ENCODE results near the gene PSMD2.
A peak's percentile ranks its signal among the peaks of the same experiment; 100 is the strongest.

Gene PSMD2

GRCh38 chr3:184351511-184352148, 52.6 kb downstream of the PSMD2 start:
- H3K36me3 Mint-ChIP-seq, result peaks cover 16% of the 10 kb centered on the region

GRCh38 chr3:184352149-184352785, 53.2 kb downstream of the PSMD2 start:
- H3K27me3 Mint-ChIP-seq, result no peaks in the 10 kb centered on the region
- no peak overlapping the region for H3K27ac Mint-ChIP-seq
- no peaks in the 10 kb centered on the region for H3K9me3 Mint-ChIP-seq
- H3K4me3 Mint-ChIP-seq, result no peak overlapping the region
- H3K36me3 Mint-ChIP-seq, result peaks cover 16% of the 10 kb centered on the region
- H3K4me1 Mint-ChIP-seq, result no peaks in the 10 kb centered on the region
- ATAC-seq, result no peak

More at GRCh38 chr3:184351511-184352148, 52.6 kb downstream of the PSMD2 start:
- H3K27me3 Mint-ChIP-seq, result no peaks in the 10 kb centered on the region
- no peaks in the 10 kb centered on the region for H3K9me3 Mint-ChIP-seq
- ATAC-seq, result no peak
- no peak overlapping the region for H3K4me3 Mint-ChIP-seq
- H3K4me1 Mint-ChIP-seq, result no peaks in the 10 kb centered on the region
- H3K27ac Mint-ChIP-seq, result no peak overlapping the region

GRCh38 chr3:184352897-184353545, 54.0 kb downstream of the PSMD2 start:
- H3K36me3 Mint-ChIP-seq, result peaks cover 16% of the 10 kb centered on the region
- no peaks in the 10 kb centered on the region for H3K27me3 Mint-ChIP-seq
- H3K27ac Mint-ChIP-seq, result no peak overlapping the region
- no peaks in the 10 kb centered on the region for H3K9me3 Mint-ChIP-seq
- ATAC-seq, result no peak
- H3K4me1 Mint-ChIP-seq, result no peaks in the 10 kb centered on the region
- no peak overlapping the region for H3K4me3 Mint-ChIP-seq

- ATAC-seq, result no peak
- Mint-ChIP-seq H3K4me1 (no peaks in the 10 kb centered on the region), H3K4me3 (no peak overlapping the region), H3K27me3 (no peaks in the 10 kb centered on the region), H3K36me3 (peaks cover 16% of the 10 kb centered on the region), H3K27ac (no peak overlapping the region), H3K9me3 (no peaks in the 10 kb centered on the region)
These were observed 54.5 kb downstream of the PSMD2 start for GRCh38 chr3:184353546-184353941.

GRCh38 chr3:184354121-184354728, 55.2 kb downstream of the PSMD2 start:
- Mint-ChIP-seq H3K4me3 (no peak overlapping the region), H3K4me1 (no peaks in the 10 kb centered on the region), H3K36me3 (peaks cover 16% of the 10 kb centered on the region), H3K9me3 (no peaks in the 10 kb centered on the region), H3K27me3 (no peaks in the 10 kb centered on the region), H3K27ac (no peak overlapping the region)
- peak; percentile 66 for ATAC-seq

- ATAC-seq, result no peak
- Mint-ChIP-seq H3K9me3 (no peaks in the 10 kb centered on the region), H3K36me3 (peaks cover 16% of the 10 kb centered on the region), H3K27ac (no peak overlapping the region), H3K27me3 (no peaks in the 10 kb centered on the region), H3K4me1 (peaks cover 1% of the 10 kb centered on the region), H3K4me3 (no peak overlapping the region)
These were observed 55.7 kb downstream of the PSMD2 start for GRCh38 chr3:184354754-184355153.

GRCh38 chr3:184355261-184356040, 56.4 kb downstream of the PSMD2 start:
- Mint-ChIP-seq H3K4me3 (no peak overlapping the region), H3K36me3 (peaks cover 16% of the 10 kb centered on the region), H3K9me3 (no peaks in the 10 kb centered on the region), H3K4me1 (peaks cover 8% of the 10 kb centered on the region), H3K27ac (no peak overlapping the region), H3K27me3 (no peaks in the 10 kb centered on the region)
- ATAC-seq, result no peak

GRCh38 chr3:184357248-184358123, 58.4 kb downstream of the PSMD2 start:
- peaks cover 6% of the 10 kb centered on the region for H3K36me3 Mint-ChIP-seq
- ATAC-seq, result no peak
- no peaks in the 10 kb centered on the region for H3K9me3 Mint-ChIP-seq
- H3K4me3 Mint-ChIP-seq, result no peak overlapping the region
- H3K4me1 Mint-ChIP-seq, result peaks cover 20% of the 10 kb centered on the region
- no peak overlapping the region for H3K27ac Mint-ChIP-seq
- H3K27me3 Mint-ChIP-seq, result no peaks in the 10 kb centered on the region

- no peak overlapping the region for H3K27ac Mint-ChIP-seq
- H3K9me3 Mint-ChIP-seq, result no peaks in the 10 kb centered on the region
- no peak overlapping the region for H3K4me3 Mint-ChIP-seq
- H3K36me3 Mint-ChIP-seq, result peaks cover 5% of the 10 kb centered on the region
- H3K27me3 Mint-ChIP-seq, result no peaks in the 10 kb centered on the region
- H3K4me1 Mint-ChIP-seq, result peaks cover 21% of the 10 kb centered on the region
- no peak for ATAC-seq
These were observed 59.2 kb downstream of the PSMD2 start for GRCh38 chr3:184358124-184358767.
